ENCODE measurements around the gene NAT16. TPM values are rescaled to one million over a fixed set of nuclear protein-coding genes. Genes with fewer than 3 reads are reported as not detected.

NAT16 gene
- total RNA-seq, 1 donor from 2014 or later, result 0.70 TPM

- Mint-ChIP-seq H3K4me1 (peaks cover 23% of the 10 kb centered on the region), H3K27ac (ENCODE audit: unreplicated experiment) (no peak overlapping the region), H3K27me3 (ENCODE audit: low read depth) (no peaks in the 10 kb centered on the region), H3K9me3 (no peaks in the 10 kb centered on the region), H3K4me3 (no peak overlapping the region), H3K36me3 (ENCODE audit: low read depth) (no peaks in the 10 kb centered on the region)
- DNase-seq (ENCODE audit: low read depth, low spot score), result no peak
- no peak for TF ChIP-seq CTCF (conservative IDR thresholded peaks at IDR 0.05)
Measured at GRCh38 chr7:101220295-101220694, 40.2 kb upstream of the NAT16 start.

- Mint-ChIP-seq H3K4me1 (peaks cover 23% of the 10 kb centered on the region), H3K9me3 (no peaks in the 10 kb centered on the region), H3K27ac (ENCODE audit: unreplicated experiment) (peak overlapping the region; percentile 91), H3K36me3 (ENCODE audit: low read depth) (no peaks in the 10 kb centered on the region), H3K4me3 (peak overlapping the region; percentile 98), H3K27me3 (ENCODE audit: low read depth) (no peaks in the 10 kb centered on the region)
- TF ChIP-seq CTCF (conservative IDR thresholded peaks at IDR 0.05), result no peak
- no peak for DNase-seq (ENCODE audit: low read depth, low spot score)
Measured at GRCh38 chr7:101218236-101219125, 38.4 kb upstream of the NAT16 start.

- H3K27ac Mint-ChIP-seq (ENCODE audit: unreplicated experiment), result peak within 1 kb of the TSS; percentile 91
- no peaks in the 10 kb centered on the region for H3K27me3 Mint-ChIP-seq (ENCODE audit: low read depth)
- DNase-seq (ENCODE audit: low read depth, low spot score), result peak; percentile 93
- H3K4me1 Mint-ChIP-seq, result peaks cover 23% of the 10 kb centered on the region
- H3K36me3 Mint-ChIP-seq (ENCODE audit: low read depth), result no peaks in the 10 kb centered on the region
- TF ChIP-seq CTCF (conservative IDR thresholded peaks at IDR 0.05), result peak; percentile 45
- H3K9me3 Mint-ChIP-seq, result no peaks in the 10 kb centered on the region
- H3K4me3 Mint-ChIP-seq, result peak within 1 kb of the TSS; percentile 98
Measured at GRCh38 chr7:101217388-101218235, 37.5 kb upstream of the NAT16 start, which contains the start of the genes PLOD3 and ZNHIT1. Gene PLOD3 (minus strand): TSS chr7:101217581. CDS start chr7:101217274, 307 bp downstream. Gene ZNHIT1 (plus strand): TSS chr7:101218165. CDS start chr7:101218196, 31 bp downstream.

GRCh38 chr7:101216860-101217387 lies 36.8 kb upstream of the NAT16 start:
- H3K27me3 Mint-ChIP-seq (ENCODE audit: low read depth), result no peaks in the 10 kb centered on the region
- H3K36me3 Mint-ChIP-seq (ENCODE audit: low read depth), result no peaks in the 10 kb centered on the region
- peak overlapping the region; percentile 84 for H3K27ac Mint-ChIP-seq (ENCODE audit: unreplicated experiment)
- no peaks in the 10 kb centered on the region for H3K9me3 Mint-ChIP-seq
- no peak for DNase-seq (ENCODE audit: low read depth, low spot score)
- peaks cover 23% of the 10 kb centered on the region for H3K4me1 Mint-ChIP-seq
- peak overlapping the region; percentile 98 for H3K4me3 Mint-ChIP-seq
- no peak for TF ChIP-seq CTCF (conservative IDR thresholded peaks at IDR 0.05)

Measured in neural crest cell (in vitro differentiated cells).